GM06990 (cell line): Measurements from ENCODE around the gene UNC80.

ENCODE experiments used
- DNase-seq: peaks from one replicate; pipeline ENCODE4 v3.0.0-alpha.2; 2011; ENCODE audit not compliant: insufficient read length; ENCODE audit errors: extremely low read depth
- H3K27me3 ChIP-seq: replicated peaks from 2 replicates; pipeline ENCODE4 v1.6.0; 2011; ENCODE audit warnings: low read length; ENCODE audit not compliant: control insufficient read depth, insufficient read depth
- H3K36me3 ChIP-seq: 2 replicates; pipeline ENCODE4 v1.5.1; 2011; ENCODE audit warnings: low read length; ENCODE audit not compliant: control insufficient read depth, insufficient read depth
- H3K4me3 ChIP-seq: replicated peaks from 2 replicates; pipeline ENCODE4 v1.5.1; 2011; ENCODE audit warnings: low read depth, mild to moderate bottlenecking, control low read depth, low read length
- CTCF ChIP-seq: IDR thresholded peaks from 2 replicates; pipeline ENCODE4 v1.5.1; 2011; ENCODE audit warnings: low read length, control low read depth, mild to moderate bottlenecking, inconsistent platforms; ENCODE audit not compliant: insufficient read depth, poor library complexity, severe bottlenecking

The UNC80 gene

DNA sequence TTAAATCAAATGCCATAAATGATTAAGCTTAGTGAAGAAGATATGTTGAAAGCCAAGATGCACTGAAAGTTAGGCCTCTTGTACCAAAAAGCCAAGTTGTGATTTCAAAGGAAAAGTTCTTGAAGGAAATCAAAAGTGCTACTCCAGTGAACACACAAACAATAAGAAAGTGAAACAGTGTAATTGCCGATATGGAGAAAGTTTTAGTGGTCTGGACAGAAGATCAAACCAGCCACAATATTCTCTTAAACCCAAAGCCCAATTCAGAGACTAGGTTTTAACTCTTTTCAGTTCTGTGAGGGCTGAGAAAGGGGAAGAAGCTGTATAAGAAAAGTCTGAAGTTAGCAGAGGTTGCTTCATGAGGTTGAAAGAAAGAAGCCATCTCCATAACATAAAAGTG lies 129.0 kb downstream of the UNC80 start:
- H3K36me3 ChIP-seq: no peaks in the 10 kb centered on the region

GRCh38 chr2:209901172-209901571 lies 129.5 kb downstream of the UNC80 start:
- TF ChIP-seq CTCF: no peak
- Histone ChIP-seq H3K27me3 (no peaks in the 10 kb centered on the region), H3K4me3 (no peak overlapping the region), H3K36me3 (no peaks in the 10 kb centered on the region)
- no peak for DNase-seq

More for the DNA sequence above, 129.0 kb downstream of the UNC80 start:
- Histone ChIP-seq H3K4me3 (no peak overlapping the region), H3K27me3 (no peaks in the 10 kb centered on the region)
- no peak for DNase-seq
- no peak for TF ChIP-seq CTCF

DNA sequence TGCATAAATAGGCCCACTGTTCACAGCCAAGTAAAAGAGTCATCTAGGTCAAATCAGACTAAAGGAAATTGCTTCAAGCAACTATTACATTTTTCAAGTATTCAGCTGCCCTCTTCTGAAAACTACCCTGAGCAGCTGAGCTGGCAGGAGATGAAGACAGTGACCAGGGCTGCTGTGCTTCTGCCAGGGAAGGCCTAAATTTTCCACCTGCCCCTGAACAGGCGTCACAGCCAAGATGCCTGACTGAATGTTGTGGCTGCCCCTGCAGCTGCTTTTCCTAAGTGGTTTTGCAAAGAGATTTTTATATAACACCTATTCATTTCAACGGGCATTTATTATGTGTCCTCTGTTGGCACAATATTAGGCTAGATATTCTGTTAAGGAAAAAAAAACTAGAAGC lies 134.1 kb downstream of the UNC80 start:
- Histone ChIP-seq H3K4me3 (no peak overlapping the region), H3K27me3 (no peaks in the 10 kb centered on the region), H3K36me3 (no peaks in the 10 kb centered on the region)
- no peak for TF ChIP-seq CTCF
- DNase-seq: no peak

DNA sequence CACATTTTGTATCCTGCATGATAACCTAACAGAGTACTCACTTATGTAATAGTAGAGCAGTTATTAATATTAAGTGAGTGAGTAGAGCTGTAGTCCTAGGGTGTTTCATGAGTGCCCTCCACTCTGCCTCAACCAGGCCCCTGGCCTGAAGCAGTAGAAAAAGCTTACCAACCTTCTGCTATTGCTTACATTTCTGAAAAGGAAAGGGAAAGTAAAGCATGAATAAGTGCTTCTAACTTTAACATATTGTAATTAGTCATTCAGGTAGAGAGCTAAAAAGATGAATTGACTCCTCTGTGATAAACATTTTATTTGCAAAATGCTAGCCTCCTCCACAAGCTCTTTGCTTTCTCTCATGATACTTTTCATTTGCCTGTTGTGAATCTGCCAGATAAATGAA lies 136.1 kb downstream of the UNC80 start:
- no peak for DNase-seq
- H3K36me3 ChIP-seq: no peaks in the 10 kb centered on the region
- TF ChIP-seq CTCF: no peak
- H3K27me3 ChIP-seq: no peaks in the 10 kb centered on the region
- no peak overlapping the region for H3K4me3 ChIP-seq

GRCh38 chr2:209908511-209908910 lies 136.9 kb downstream of the UNC80 start:
- Histone ChIP-seq H3K36me3 (no peaks in the 10 kb centered on the region), H3K27me3 (no peaks in the 10 kb centered on the region), H3K4me3 (no peak overlapping the region)
- no peak for DNase-seq
- no peak for TF ChIP-seq CTCF

DNA sequence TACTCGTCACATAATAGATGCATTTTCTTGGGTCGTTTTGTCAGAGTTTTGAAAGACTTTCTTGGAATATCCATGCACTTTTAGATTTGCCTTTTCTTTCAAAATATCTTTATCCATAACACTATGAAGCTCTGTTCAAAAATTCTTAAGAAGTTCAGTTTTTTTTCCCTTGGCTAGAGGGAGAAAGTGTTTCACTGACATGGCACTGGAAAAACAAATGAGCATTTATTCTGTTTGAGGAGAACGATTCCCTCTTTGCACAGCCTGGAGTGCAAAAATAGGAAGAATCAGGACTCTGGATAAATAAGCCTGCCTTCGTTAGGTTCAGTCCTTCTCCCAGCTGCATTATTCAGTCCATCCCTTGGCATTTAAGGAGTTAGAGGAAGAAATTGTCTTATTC lies 139.9 kb downstream of the UNC80 start:
- no peaks in the 10 kb centered on the region for H3K36me3 ChIP-seq
- H3K4me3 ChIP-seq: no peak overlapping the region
- H3K27me3 ChIP-seq: no peaks in the 10 kb centered on the region
- TF ChIP-seq CTCF: no peak
- DNase-seq: no peak
